Parathyroid adenoma (tissue), 2 donors: ENCODE data around the gene LIPH.

Source experiments
- H2AFZ ChIP-seq: fragments of 300-600 bp; sonication (generic); one replicate; pipeline ENCODE4 v1.7.0; 2017; ENCODE audit warnings: antibody characterized with exemption, mild to moderate bottlenecking
- H3K27ac ChIP-seq: fragments of 300-600 bp; sonication (generic); one replicate; pipeline ENCODE4 v1.7.0; 2017
- H3K27me3 ChIP-seq: fragments of 300-600 bp; sonication (generic); one replicate; pipeline ENCODE4 v1.7.0; 2017; ENCODE audit warnings: low read length; ENCODE audit not compliant: control insufficient read depth, insufficient read depth
- H3K36me3 ChIP-seq: fragments of 300-600 bp; sonication (generic); one replicate; pipeline ENCODE4 v1.7.0; 2017; ENCODE audit warnings: low read length; ENCODE audit not compliant: control insufficient read depth, insufficient read depth
- H3K4me1 ChIP-seq: fragments of 300-600 bp; sonication (generic); one replicate; pipeline ENCODE4 v1.7.0; 2017; ENCODE audit warnings: control low read depth
- H3K4me2 ChIP-seq: fragments of 300-600 bp; sonication (generic); one replicate; pipeline ENCODE4 v1.7.0; 2017; ENCODE audit warnings: low read length
- H3K4me3 ChIP-seq: fragments of 300-600 bp; sonication (generic); one replicate; pipeline ENCODE4 v1.7.0; 2017; ENCODE audit warnings: low read depth, low read length
- H3K79me2 ChIP-seq: fragments of 300-600 bp; sonication (generic); one replicate; pipeline ENCODE4 v1.7.0; 2017; ENCODE audit warnings: control low read depth
- H3K9ac ChIP-seq: fragments of 300-600 bp; sonication (generic); one replicate; pipeline ENCODE4 v1.7.0; 2017; ENCODE audit warnings: mild to moderate bottlenecking
- H3K9me3 ChIP-seq: fragments of 300-600 bp; sonication (generic); one replicate; pipeline ENCODE4 v1.7.0; 2017; ENCODE audit warnings: low read length; ENCODE audit not compliant: control insufficient read depth
- CTCF ChIP-seq: fragments of 300-600 bp; sonication (generic); IDR thresholded peaks from one replicate; pipeline ENCODE4 v1.7.0; 2017; ENCODE audit warnings: antibody characterized with exemption, mild to moderate bottlenecking
- donor health status: primary hyperparathyroidism.

LIPH gene

GRCh38 chr3:185527364-185527763 is 25.0 kb downstream of the LIPH start:
- no peaks in the 10 kb centered on the region for H3K27me3 ChIP-seq
- H3K79me2 ChIP-seq = no peaks in the 10 kb centered on the region
- TF ChIP-seq CTCF = no peak
- H3K27ac ChIP-seq = no peak overlapping the region
- no peaks in the 10 kb centered on the region for H3K4me1 ChIP-seq
- no peak overlapping the region for H3K9ac ChIP-seq
- no peak overlapping the region for H3K4me3 ChIP-seq
- no peaks in the 10 kb centered on the region for H3K36me3 ChIP-seq
- no peak overlapping the region for H3K4me2 ChIP-seq
- H2AFZ ChIP-seq = no peak overlapping the region
- no peaks in the 10 kb centered on the region for H3K9me3 ChIP-seq

GRCh38 chr3:185526349-185526951 is 25.9 kb downstream of the LIPH start:
- Histone ChIP-seq H3K27ac (no peak overlapping the region), H3K36me3 (no peaks in the 10 kb centered on the region), H3K4me1 (no peaks in the 10 kb centered on the region), H3K4me2 (no peak overlapping the region), H2AFZ (no peak overlapping the region), H3K27me3 (no peaks in the 10 kb centered on the region), H3K9ac (no peak overlapping the region), H3K9me3 (no peaks in the 10 kb centered on the region), H3K79me2 (no peaks in the 10 kb centered on the region), H3K4me3 (no peak overlapping the region)
- no peak for TF ChIP-seq CTCF

DNA sequence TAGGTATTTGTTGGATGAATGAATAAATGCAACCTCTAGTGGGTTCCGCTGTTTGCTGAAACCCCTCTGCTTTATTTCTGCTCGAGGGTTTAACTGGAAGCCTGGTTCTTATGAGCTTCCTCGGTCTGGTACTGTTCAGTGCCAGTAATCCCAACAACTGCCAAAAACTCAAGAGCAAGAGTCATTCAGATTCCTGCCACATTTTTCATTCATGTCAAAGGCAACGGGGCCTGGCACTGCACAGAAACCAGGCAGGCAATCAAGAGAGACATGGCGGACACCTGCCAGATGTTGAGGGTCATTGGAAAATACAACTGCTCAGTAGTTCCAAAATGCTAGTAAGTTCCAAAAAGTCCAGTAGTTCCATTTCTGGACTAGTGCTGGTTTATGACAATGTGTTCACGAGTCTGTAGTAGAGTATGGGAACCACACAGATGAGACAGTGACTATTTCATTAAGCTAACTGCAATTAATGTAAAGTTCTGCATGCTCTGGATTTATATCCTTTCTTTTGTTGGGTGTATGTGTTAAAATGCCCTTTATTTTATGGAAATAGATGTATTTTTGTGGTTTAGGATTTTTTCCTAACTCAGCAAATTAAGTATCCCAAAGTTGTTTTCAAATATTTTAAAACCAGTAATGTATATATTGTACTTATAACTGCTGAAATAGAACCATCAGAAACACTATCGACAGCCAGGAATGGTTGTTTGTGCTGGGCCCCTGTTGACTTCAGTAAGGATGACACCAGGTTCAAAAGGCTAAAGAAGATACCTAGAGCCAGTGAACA is 30.8 kb downstream of the LIPH start:
- Histone ChIP-seq H3K9ac (no peak overlapping the region), H3K9me3 (no peaks in the 10 kb centered on the region), H3K27me3 (no peaks in the 10 kb centered on the region), H3K36me3 (no peaks in the 10 kb centered on the region), H3K4me3 (no peak overlapping the region), H3K4me1 (no peaks in the 10 kb centered on the region), H2AFZ (no peak overlapping the region), H3K27ac (no peak overlapping the region), H3K79me2 (no peaks in the 10 kb centered on the region), H3K4me2 (no peak overlapping the region)
- no peak for TF ChIP-seq CTCF

DNA sequence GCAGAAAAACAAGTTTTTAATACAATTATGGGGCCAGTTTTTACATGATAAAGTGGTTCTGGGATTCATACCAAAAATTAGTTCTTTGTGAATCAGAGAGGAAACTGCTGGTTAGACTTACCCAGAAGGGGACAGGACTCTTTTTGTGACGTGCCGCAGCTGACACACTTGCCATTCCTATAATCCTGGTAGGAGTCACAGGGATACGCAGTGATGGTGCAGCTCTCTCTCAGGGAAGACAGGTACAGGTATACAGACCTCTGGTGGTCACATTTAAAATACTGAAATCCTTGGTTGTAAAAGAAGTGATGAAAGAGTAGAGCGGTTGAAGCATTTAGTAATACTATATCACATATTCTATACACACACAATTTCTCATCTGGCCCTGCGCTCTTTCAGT is 33.4 kb downstream of the LIPH start:
- Histone ChIP-seq H3K4me1 (no peaks in the 10 kb centered on the region), H3K9ac (no peak overlapping the region), H2AFZ (no peak overlapping the region), H3K27me3 (no peaks in the 10 kb centered on the region), H3K36me3 (no peaks in the 10 kb centered on the region), H3K79me2 (no peaks in the 10 kb centered on the region), H3K27ac (no peak overlapping the region), H3K4me3 (no peak overlapping the region), H3K4me2 (no peak overlapping the region), H3K9me3 (no peaks in the 10 kb centered on the region)
- no peak for TF ChIP-seq CTCF
